C1 segment of cervical spinal cord (tissue), 14 donors: Measurements from ENCODE around the gene TMEM119.
"Not testable (repeated sequence)": the region's sequence is repeated elsewhere in the genome, so short reads cannot be mapped to it uniquely, and the experiment has no call there.

Experiments
- DNase-seq, 14 donors: peaks; one replicate each; lab custom pipeline; 2025; lab: John Stamatoyannopoulos, UW

TMEM119 gene

GRCh38 chr12:108582978-108583770 is 14.7 kb downstream of the TMEM119 start:
- no peak for DNase-seq

- DNase-seq: no peak
These were observed 15.4 kb downstream of the TMEM119 start for GRCh38 chr12:108582509-108582908.

DNA sequence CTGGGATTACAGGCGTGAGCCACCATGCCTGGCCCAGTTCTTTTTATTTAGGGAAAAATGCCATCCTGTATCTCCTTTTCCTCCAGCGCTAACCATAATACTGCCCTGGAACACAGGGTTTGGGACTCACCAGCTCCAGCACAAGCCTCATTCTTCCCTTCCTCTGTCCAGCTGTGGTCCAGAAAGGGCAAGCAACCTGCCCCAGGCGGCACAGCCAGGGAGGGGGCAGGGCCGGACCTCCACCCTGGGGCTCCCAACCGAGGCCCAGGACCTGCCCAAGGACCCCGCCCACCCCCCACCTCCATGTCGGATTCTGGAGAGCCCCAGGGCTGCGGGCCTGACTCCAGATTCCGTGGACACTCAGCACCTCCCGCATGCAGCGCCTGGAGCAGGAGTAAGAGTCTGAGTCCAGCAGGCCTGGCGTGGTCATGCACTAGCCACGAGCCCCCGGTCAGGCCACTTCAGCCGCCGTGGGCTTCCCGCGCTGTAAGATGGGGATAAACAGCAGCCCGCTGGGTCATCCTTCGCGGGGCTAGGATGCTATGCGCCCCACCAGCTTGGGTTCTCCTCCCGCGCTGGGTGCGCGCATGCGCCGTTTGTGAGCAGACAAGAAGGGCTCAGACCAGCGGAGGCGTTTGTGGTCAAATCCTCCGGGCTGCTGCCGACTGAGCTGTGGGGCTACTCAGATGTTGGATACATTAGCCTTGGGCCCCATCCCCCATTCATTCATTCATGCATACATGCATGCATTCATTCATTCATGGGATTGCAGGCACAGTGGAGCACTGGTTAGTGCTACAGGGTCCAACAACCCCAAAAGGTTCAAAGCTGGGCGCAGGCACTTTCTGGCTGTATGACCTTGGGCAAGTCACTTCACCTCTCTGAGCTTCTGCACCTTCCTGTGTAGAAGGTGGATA is 16.3 kb downstream of the TMEM119 start:
- no peak for DNase-seq

DNA sequence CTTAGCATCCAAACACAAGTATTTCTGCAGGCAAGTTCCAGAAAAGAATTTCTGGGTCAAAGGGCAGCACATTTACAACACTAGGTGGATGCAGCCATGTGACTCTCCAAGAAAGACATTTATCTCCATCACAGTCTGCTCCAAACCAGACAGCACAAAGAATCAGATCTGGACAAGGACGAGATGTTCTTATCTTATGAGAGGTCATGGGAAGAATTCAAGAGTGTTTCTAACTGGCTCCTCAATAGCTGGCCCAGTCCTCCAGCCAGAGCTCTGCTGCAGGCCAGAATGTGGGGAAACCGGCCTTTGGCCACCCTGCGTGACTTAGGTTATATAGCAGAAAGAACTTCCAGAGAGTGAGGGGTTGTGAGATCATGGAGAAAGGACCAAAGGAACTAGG is 17.4 kb downstream of the TMEM119 start:
- no peak for DNase-seq

DNA sequence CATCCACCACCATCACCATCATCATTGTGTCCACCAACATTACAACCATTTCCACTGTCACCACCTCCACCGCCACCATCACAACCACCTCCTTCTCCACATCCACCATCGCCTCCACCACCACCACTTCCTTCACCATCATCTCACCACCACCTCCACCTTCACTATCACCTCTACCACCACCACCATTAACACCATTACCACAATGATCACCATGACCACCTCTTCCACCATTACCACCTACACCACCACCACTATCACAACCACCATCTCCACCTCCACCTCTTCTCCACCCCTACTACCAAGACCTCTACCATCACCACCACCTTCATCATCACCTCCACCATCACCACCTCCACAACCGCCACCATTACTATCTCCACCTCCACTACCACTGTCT is 19.1 kb downstream of the TMEM119 start:
- DNase-seq: no peak

GRCh38 chr12:108578264-108578663 is 19.6 kb downstream of the TMEM119 start:
- DNase-seq: no peak

DNA sequence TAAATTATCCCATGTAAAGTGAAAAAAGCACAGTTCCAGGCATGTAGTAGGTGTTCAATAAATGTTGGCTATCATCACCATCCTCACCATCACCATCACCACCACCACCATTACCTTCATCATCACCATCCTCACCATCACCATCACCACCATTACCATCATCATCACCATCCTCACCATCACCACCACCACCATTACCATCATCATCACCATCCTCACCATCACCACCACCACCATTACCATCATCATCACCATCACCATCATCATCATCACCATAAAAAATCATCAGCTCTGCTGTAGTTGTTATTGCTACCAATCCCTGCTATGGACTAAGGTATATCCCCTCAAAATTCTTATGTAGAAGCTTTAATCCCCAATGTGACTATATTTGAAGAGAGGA is 20.4 kb downstream of the TMEM119 start:
- no peak for DNase-seq

GRCh38 chr12:108576660-108577234 is 21.1 kb downstream of the TMEM119 start:
- no peak for DNase-seq

DNA sequence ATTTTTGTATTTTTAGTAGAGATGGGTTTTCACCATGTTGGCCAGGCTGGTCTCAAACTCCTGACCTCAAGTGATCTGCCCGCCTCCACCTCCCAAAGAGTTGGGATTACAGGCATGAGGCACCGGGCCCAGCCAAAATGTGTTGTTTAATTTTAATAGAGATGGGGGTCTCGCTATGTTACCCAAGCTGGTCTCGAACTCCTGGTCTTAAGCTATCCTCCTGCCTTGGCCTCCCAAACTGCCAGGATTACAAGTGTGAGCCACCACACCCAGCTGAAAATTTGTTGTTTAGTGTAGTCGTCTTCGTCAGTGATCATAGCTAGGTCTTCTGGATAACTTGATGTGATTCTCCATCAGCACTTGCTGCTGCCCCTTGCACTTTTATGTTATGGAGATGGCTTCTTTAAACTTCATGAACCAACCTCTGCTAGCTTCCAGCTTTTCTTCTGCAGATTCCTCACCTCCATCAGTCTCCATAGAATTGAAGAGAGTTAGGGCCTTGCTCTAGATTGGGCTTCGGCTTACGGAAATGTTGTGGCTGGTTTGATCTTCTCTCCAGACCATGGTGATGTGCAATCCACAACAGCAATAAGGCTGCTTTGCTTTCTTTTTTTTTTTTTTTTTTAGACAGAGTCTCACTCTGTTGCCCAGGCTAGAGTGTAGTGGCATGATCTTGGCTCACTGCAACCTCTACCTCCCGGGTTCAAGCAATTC is 22.5 kb downstream of the TMEM119 start:
- no peak for DNase-seq

- DNase-seq: not testable (repeated sequence)
These were observed 23.6 kb downstream of the TMEM119 start for GRCh38 chr12:108574276-108574675.

GRCh38 chr12:108573317-108573716 is 24.6 kb downstream of the TMEM119 start:
- DNase-seq: no peak

- no peak for DNase-seq
These were observed 25.6 kb downstream of the TMEM119 start for GRCh38 chr12:108572166-108572790.

DNA sequence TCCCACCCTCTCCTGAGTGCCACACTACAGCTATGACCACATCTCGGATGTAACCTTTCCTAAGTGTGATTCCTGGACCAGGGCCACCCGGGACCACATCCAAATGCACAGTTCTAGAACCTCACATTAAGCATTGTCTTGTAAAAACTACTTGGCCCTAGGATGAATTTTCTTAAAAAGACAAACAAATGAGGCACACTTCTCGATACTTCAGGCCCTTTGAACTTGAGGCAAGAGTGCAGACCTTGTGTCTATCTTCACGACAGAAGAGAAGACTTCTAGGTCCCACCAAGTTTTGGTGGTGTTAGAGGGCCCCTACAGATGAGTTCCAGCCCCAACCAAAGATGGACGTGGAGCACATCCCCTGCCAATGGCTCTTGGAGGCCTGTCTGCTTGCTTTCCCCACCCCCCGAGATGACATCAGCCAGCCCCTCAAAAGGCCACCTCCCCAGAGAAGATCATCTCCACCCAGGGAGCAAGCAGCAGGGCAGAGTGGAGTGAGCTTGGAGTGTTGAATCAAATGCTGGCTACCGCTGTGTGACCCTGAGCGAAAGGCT is 26.2 kb downstream of the TMEM119 start:
- DNase-seq: no peak

- no peak for DNase-seq
These were observed 26.9 kb downstream of the TMEM119 start for GRCh38 chr12:108570743-108571608.

DNA sequence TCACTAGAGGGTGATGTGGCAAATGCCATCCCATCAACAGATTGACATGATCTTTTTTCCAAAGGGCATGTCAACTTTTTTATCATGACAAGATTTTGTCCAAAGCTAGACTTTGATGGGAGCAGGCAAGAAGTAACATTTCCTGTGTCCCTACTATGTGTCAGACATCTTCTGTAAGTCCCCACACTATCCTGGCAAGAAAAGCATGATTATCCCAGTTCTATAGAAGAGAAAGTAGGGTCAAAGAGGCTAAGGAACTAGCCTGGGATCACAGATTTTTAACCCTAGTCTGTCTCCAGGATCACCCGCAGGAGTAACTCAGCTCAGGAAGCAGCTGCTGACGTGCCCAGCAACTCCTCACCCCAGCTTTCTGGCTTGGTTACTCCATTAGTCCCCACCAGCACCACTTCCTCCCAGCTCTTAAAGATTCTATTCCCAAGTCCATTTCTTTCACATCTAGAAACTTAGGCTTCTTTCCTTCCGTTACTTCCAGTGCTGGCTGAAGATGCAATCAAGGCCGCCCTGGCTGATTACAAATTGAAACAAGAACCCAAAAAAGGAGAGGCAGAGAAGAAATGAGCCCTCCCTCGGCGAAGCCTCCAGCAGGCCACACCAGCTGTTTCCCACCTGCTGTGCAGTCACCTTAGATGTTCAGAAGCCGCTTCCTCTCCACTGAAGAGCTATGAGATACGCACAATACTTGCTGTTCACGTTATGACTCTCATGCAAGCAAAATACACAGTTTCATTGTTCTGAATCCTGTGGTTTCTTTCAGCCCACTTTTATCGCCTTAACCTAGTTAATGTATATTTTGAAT is 29.3 kb downstream of the TMEM119 start:
- DNase-seq: no peak

DNA sequence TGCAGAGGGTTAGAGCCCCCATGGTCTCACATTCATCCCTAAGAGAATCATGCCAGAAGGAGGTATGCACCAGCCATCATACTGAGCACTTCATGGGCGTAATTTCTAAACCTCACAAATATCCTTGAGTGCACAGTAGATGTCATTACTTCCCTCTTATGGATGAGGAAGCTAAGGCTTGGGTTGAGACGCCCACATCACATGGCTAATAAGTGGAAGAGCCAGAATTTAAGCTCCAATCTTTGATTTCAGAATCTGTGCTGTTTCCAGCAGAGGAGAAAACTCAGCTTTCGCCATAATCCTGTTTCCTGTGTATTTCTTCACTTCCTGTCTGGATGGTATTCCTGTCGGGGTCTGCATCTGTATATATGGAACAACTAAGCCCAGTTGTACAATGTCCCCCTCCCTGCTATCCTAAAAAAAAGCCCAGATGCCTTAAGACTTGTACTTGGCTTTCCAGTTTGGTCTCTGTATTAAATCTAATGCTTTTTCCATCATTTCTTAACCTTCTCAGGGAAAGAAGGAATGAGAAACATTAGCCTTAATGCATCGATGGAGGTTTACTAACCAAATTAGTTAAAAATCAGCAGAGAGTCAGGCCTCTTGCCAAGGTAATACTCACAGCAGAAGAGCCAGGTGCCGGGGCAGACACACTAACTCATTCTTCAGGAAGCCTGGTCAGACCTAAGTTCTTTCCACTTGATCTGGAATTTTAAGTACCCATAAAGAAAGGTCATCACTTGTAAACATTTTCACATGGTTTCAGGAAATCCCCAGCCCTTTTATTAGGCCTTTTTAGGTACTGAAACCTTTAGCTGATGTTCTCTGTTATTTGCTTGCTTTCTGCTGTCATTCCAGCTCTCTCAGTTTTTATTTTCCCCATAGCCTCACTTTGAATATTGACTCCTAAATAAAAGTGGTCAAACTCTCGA is 30.2 kb downstream of the TMEM119 start:
- no peak for DNase-seq

DNA sequence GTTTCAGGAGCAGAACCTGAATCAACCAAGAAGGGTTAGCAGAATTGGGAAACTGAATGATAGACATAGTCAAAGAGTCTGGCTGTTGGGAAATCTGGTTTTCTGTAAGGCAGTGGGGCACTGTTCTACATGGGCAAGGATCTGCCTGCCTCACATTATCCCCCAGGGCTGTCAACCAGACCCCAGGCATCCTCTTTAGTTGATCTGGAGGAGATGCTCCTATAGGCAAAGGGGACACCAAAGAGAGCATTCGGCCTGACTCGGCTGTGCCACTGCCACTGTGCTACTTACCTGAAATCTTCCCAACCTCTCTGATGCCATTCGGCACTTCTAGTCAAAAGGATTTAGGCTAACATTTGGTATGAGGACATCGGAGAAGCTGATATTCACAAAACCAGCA is 31.4 kb downstream of the TMEM119 start:
- no peak for DNase-seq

DNA sequence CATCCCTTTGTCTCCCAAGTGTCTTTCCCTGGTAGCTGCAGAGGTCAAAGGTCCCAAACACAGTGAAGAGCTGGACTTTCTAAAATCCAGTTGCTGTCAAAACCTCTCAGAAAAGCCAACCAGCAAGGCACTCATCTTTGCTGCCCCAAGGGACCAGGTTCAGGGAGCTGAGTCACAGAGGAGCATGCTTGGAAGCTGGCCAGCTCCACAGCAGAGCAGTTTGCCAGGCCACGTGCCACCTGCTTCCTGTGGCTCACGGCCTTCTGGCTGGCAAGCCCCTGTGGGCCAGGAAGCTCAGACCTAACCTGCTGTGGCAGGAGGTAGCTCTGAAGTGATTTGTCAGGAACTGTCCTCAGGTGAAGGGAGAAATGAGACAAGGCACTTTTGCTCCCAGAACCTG is 31.9 kb downstream of the TMEM119 start:
- DNase-seq: peak in 2 of 14 donors; percentile 15 to 49
